Upper lobe of left lung (tissue), 6 donors: ENCODE data around the gene CCNQ. TPM values are rescaled to one million over a fixed set of nuclear protein-coding genes. Genes with fewer than 3 reads are reported as not detected.

Source experiments
- ATAC-seq, 2 donors: fragments of 200-7000 bp; cut with Tn5 transposase; one replicate each; pipeline ENCODE4 v1.9.1; 2022; ENCODE audit warnings: mild to moderate bottlenecking in 2 of 2, moderate library complexity in 2 of 2; ENCODE audit not compliant: low FRiP score in 2 of 2
- DNase-seq, 2 donors: peaks; one replicate each; pipeline ENCODE4 v3.0.0-alpha.2; 2019 to 2020
- H3K27ac ChIP-seq, 4 donors: fragments of 200-600 bp; sonication (generic); one replicate each; pipeline ENCODE4 v1.5.1; 2016 to 2019
- H3K27me3 ChIP-seq, 4 donors: fragments of 200-600 bp; sonication (generic); one replicate each; pipeline ENCODE4 v1.5.1; 2017 to 2019
- H3K36me3 ChIP-seq, 4 donors: fragments of 200-600 bp; sonication (generic); one replicate each; pipeline ENCODE4 v1.5.1; 2016 to 2019
- H3K4me1 ChIP-seq, 4 donors: fragments of 200-600 bp; sonication (generic); one replicate each; pipeline ENCODE4 v1.5.1; 2018 to 2019
- H3K4me3 ChIP-seq, 4 donors: fragments of 200-600 bp; sonication (generic); one replicate each; pipeline ENCODE4 v1.5.1; 2017 to 2019; ENCODE audit warnings: mild to moderate bottlenecking in 2 of 4, moderate library complexity in 1 of 4
- H3K9me3 ChIP-seq, 4 donors: fragments of 200-600 bp; sonication (generic); one replicate each; pipeline ENCODE4 v1.5.1; 2018 to 2019
- EP300 ChIP-seq, 4 donors: sonication (generic); formaldehyde crosslinking; IDR thresholded peaks; one replicate each; pipeline ENCODE4 v1.5.1; 2017; ENCODE audit warnings: antibody characterized with exemption in 4 of 4, control low read depth in 2 of 4
- POLR2A ChIP-seq, 4 donors: fragments of 450-650 bp; IDR thresholded peaks; one replicate each; pipeline ENCODE4 v1.5.1; 2016 to 2017; ENCODE audit warnings: antibody characterized with exemption in 4 of 4, mild to moderate bottlenecking in 2 of 4
- POLR2AphosphoS5 ChIP-seq, 2 donors: sonication (generic); formaldehyde crosslinking; IDR thresholded peaks; one replicate each; pipeline ENCODE4 v1.5.1; 2017; ENCODE audit warnings: antibody characterized with exemption in 2 of 2
- WGBS, 2 donors: methylation state at CpG; one replicate each; pipeline ENCODE4 v1.1.5; 2017 to 2018; 5-methylcytosine and 5-hydroxymethylcytosine counted together
- total RNA-seq, 6 donors: library from RNA; depleted of rRNA in 4 of 6; stranded (reverse); fragments of >200 nt in 4 of 6; gene quantifications; one replicate each; pipeline versions ENCODE4 v1.1.0 to v1.2.1, GENCODE V29; 2016 to 2021
- TF ChIP-seq, protein P1 (sequence below), 6 experiments: fragments of 450-650 bp in 4 of 6; fragments of 200-600 bp in 2 of 6; sonication (generic) in 2 of 6; IDR thresholded peaks; one replicate each; pipeline ENCODE4 v1.5.1; 2016 to 2019; ENCODE audit warnings: antibody characterized with exemption in 6 of 6
- donor health status: DM: no; HTN: no; CAD: no; lungs with moderate emphysema.
- donor health status: DM: no; HTN: yes; CAD: no; lungs with severe emphysema.

CCNQ gene
- total RNA-seq, 6 donors from 2014 or later, result 13.4 to 48.2 (median 24.6) TPM

DNA sequence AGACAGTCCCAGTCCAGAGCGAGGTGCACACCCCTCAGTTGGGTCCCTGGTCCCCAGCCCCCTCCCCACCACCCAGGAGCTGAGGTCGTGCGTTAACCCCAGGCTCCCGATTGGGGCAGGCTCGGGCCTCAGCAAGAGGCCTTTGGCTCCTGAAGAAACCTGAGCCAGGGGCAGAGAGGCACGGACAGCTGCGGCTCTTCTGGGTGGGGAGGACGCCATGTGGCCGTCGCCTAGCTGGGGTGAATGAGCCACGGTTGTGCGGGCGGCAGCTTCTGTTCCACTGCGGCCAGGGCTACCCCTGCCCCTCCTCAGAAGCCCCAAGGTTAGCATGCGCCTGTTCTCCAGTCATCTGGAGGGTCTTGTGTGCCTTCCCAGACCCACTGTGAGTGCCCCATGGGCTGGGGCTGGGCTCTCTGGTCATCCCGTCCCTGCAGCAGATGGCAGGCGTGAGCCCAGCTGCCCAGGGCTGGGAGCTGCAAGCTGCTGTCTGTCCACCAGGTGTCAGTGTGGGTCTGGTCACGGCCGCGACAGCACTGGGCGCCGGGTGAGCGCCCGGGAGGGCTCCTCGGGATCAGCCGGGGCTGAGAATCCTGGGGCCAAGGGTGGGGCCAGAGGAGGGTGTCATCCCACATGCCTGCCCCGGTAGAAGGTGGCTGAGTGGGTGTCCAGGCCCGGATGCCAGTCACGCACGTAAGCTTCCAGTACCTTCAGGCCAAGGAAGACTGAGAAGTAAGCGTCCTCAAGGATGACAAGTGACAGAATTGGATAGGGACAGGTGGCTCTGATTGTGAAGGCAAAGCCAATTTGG is 59.6 kb downstream of the CCNQ start:
- DNase-seq, result peak; percentile 65 to 80
- no peak overlapping the region for H3K27ac ChIP-seq
- no peaks in the 10 kb centered on the region for H3K36me3 ChIP-seq
- no peaks in the 10 kb centered on the region for H3K27me3 ChIP-seq
- no peaks in the 10 kb centered on the region for H3K4me1 ChIP-seq
- H3K9me3 ChIP-seq, result no peaks in the 10 kb centered on the region
- TF ChIP-seq, protein P1, sequence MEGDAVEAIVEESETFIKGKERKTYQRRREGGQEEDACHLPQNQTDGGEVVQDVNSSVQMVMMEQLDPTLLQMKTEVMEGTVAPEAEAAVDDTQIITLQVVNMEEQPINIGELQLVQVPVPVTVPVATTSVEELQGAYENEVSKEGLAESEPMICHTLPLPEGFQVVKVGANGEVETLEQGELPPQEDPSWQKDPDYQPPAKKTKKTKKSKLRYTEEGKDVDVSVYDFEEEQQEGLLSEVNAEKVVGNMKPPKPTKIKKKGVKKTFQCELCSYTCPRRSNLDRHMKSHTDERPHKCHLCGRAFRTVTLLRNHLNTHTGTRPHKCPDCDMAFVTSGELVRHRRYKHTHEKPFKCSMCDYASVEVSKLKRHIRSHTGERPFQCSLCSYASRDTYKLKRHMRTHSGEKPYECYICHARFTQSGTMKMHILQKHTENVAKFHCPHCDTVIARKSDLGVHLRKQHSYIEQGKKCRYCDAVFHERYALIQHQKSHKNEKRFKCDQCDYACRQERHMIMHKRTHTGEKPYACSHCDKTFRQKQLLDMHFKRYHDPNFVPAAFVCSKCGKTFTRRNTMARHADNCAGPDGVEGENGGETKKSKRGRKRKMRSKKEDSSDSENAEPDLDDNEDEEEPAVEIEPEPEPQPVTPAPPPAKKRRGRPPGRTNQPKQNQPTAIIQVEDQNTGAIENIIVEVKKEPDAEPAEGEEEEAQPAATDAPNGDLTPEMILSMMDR (IDR thresholded peaks at IDR 0.05), result peak; percentile 81 to 90 (median 86)
- no peak for TF ChIP-seq POLR2AphosphoS5 (IDR thresholded peaks at IDR 0.05)
- peak; percentile 68 to 89 for ATAC-seq
- no peak overlapping the region for H3K4me3 ChIP-seq
- WGBS, 2 donors, result 50% methylated on average over 31 of the region's 31 CpGs; no CpG with 5 or more reads in 1 of the 2 donors

DNA sequence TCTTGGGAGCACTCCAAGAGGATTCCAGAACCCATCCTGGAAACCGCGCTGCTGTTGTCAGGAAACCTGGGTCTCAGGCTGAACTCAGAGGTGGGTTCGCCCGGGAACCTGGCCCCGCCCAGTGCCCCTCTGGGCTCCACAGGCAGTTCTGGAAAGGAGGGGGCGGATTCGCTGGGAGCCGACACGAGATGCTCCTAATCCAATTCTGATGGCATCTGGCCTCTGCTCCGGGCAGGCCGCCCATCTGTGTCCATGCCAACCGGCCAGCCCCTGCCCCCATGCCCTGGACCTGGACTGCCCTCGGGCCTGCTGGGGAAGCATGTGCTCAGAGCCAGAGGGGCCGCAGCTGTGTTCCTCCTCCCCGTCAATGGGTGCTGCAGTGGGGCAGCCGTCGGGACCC is 60.5 kb downstream of the CCNQ start:
- H3K9me3 ChIP-seq, result no peaks in the 10 kb centered on the region
- H3K4me3 ChIP-seq, result no peak overlapping the region
- no peak for ATAC-seq
- WGBS, 2 donors, result 83% methylated on average over 17 of the region's 17 CpGs; no CpG with 5 or more reads in 1 of the 2 donors
- H3K27ac ChIP-seq, result no peak overlapping the region
- no peaks in the 10 kb centered on the region for H3K36me3 ChIP-seq
- H3K27me3 ChIP-seq, result peaks cover 0 to 4% (median 0%) of the 10 kb centered on the region in 4 donors
- TF ChIP-seq POLR2A (IDR thresholded peaks at IDR 0.05) (no peak), EP300 (IDR thresholded peaks at IDR 0.05) (no peak), POLR2AphosphoS5 (IDR thresholded peaks at IDR 0.05) (no peak)
- TF ChIP-seq, protein P1 (IDR thresholded peaks at IDR 0.05), result no peak
- DNase-seq, result peak in 1 of 2 donors; percentile 36
- no peaks in the 10 kb centered on the region for H3K4me1 ChIP-seq

Other genes with a start within 250 kb of the CCNQ start
- under 1 TPM in 3 of 6 donors, not detected in 3; 0.09 to 0.44 (median 0.10) TPM for gene PNMA6E, start 197.8 kb downstream of the CCNQ start, total RNA-seq
- gene ZFP92, start 187.7 kb downstream of the CCNQ start, total RNA-seq, result 1 to 10 TPM; 2.7 to 5.1 (median 3.7) TPM
- gene TREX2, start 153.1 kb downstream of the CCNQ start, total RNA-seq, result 1 to 10 TPM in 5 of 6 donors, under 1 TPM in 1; 0.97 to 7.3 (median 2.8) TPM
- 10 to 100 TPM in 5 of 6 donors, 1 to 10 TPM in 1; 3.7 to 61.8 (median 23.0) TPM for gene HAUS7, start 128.6 kb downstream of the CCNQ start, total RNA-seq
- 100 to 1,000 TPM in 3 of 6 donors, 10 to 100 TPM in 3; 13.0 to 251 (median 86.3) TPM for gene BGN, start 104.2 kb downstream of the CCNQ start, total RNA-seq
- under 1 TPM in 4 of 6 donors, not detected in 2; 0.10 to 0.55 (median 0.33) TPM for gene ATP2B3, start 81.5 kb downstream of the CCNQ start, total RNA-seq
- under 1 TPM in 3 of 6 donors, not detected in 3; 0.14 to 0.44 (median 0.27) TPM for gene DUSP9, start 48.1 kb upstream of the CCNQ start, total RNA-seq
- 1 to 10 TPM in 1 of 6 donors, under 1 TPM in 1, not detected in 4; 0.47 to 5.2 TPM for gene PNCK, start 74.7 kb upstream of the CCNQ start, total RNA-seq
- 1 to 10 TPM; 3.9 to 8.1 (median 6.1) TPM for gene SLC6A8, start 88.8 kb upstream of the CCNQ start, total RNA-seq
- gene BCAP31, start 125.2 kb upstream of the CCNQ start, total RNA-seq, result 100 to 1,000 TPM; 110 to 236 (median 132) TPM
- gene ABCD1, start 125.7 kb upstream of the CCNQ start, total RNA-seq, result 10 to 100 TPM in 5 of 6 donors, 1 to 10 TPM in 1; 9.8 to 28.1 (median 17.9) TPM
- 10 to 100 TPM in 1 of 6 donors, 1 to 10 TPM in 5; 1.3 to 21.0 (median 2.9) TPM for gene PLXNB3, start 165.1 kb upstream of the CCNQ start, total RNA-seq
- gene SRPK3, start 181.9 kb upstream of the CCNQ start, total RNA-seq, result under 1 TPM in 4 of 6 donors, not detected in 2; 0.20 to 0.44 (median 0.23) TPM
- 10 to 100 TPM; 43.5 to 98.5 (median 57.4) TPM for gene IDH3G, start 195.2 kb upstream of the CCNQ start, total RNA-seq
- gene SSR4, start 195.5 kb upstream of the CCNQ start, total RNA-seq, result 100 to 1,000 TPM in 4 of 6 donors, 10 to 100 TPM in 2; 70.2 to 328 (median 172) TPM
- 1 to 10 TPM; 1.6 to 8.9 (median 6.3) TPM for gene PDZD4, start 231.4 kb upstream of the CCNQ start, total RNA-seq